Type B pancreatic cell (in vitro differentiated cells): ENCODE measurements around the gene LDHB. TPM values are rescaled to one million over a fixed set of nuclear protein-coding genes. Genes with fewer than 3 reads are reported as not detected.
"Not testable (repeated sequence)": the region's sequence is repeated elsewhere in the genome, so short reads cannot be mapped to it uniquely, and the experiment has no call there.

Experiments used
- DNase-seq: peaks from one replicate; pipeline ENCODE4 v3.0.0; 2021; ENCODE audit warnings: mixed read lengths; ENCODE audit not compliant: unreplicated experiment; ENCODE audit errors: extremely low spot score
- H3K27ac Mint-ChIP-seq: 2 replicates; pipeline ENCODE4 v1.8.0; 2021; ENCODE audit warnings: mild to moderate bottlenecking, mixed read lengths
- H3K27me3 Mint-ChIP-seq: 2 replicates; pipeline ENCODE4 v1.8.0; 2021; ENCODE audit warnings: mixed read lengths
- H3K36me3 Mint-ChIP-seq: 2 replicates; pipeline ENCODE4 v1.8.0; 2021; ENCODE audit warnings: mixed read lengths
- H3K4me1 Mint-ChIP-seq: one replicate; pipeline ENCODE4 v1.8.0; 2021; ENCODE audit warnings: mixed read lengths; ENCODE audit not compliant: unreplicated experiment
- H3K4me3 Mint-ChIP-seq: 2 replicates; pipeline ENCODE4 v1.8.0; 2021; ENCODE audit warnings: mild to moderate bottlenecking, mixed read lengths
- H3K9me3 Mint-ChIP-seq: 2 replicates; pipeline ENCODE4 v1.8.0; 2021; ENCODE audit warnings: mixed read lengths
- CTCF ChIP-seq: fragments of 200-600 bp; sonication (generic); conservative IDR thresholded peaks from 2 replicates; pipeline ENCODE4 v1.5.0; 2021; ENCODE audit warnings: antibody characterized with exemption, mild to moderate bottlenecking
- total RNA-seq: library from RNA; stranded (reverse); gene quantifications from 2 replicates; pipeline ENCODE4 v1.2.1, GENCODE V29; 2021; ENCODE audit warnings: low replicate concordance

LDHB gene
- total RNA-seq, 1 donor from 2014 or later, result 848 TPM

- Mint-ChIP-seq H3K4me3 (no peak overlapping the region), H3K36me3 (peaks cover 82% of the 10 kb centered on the region), H3K4me1 (peaks cover 11% of the 10 kb centered on the region), H3K9me3 (no peaks in the 10 kb centered on the region), H3K27me3 (no peaks in the 10 kb centered on the region), H3K27ac (no peak overlapping the region)
- no peak for TF ChIP-seq CTCF
- DNase-seq, result no peak
Measured at GRCh38 chr12:21647179-21647578, 10.5 kb downstream of the LDHB start.

GRCh38 chr12:21645041-21645500 is 12.6 kb downstream of the LDHB start:
- peaks cover 80% of the 10 kb centered on the region for H3K36me3 Mint-ChIP-seq
- not testable (repeated sequence) for H3K9me3 Mint-ChIP-seq, DNase-seq, H3K27me3 Mint-ChIP-seq, H3K4me1 Mint-ChIP-seq
- peak overlapping the region; percentile 88 for H3K27ac Mint-ChIP-seq
- H3K4me3 Mint-ChIP-seq, result peak overlapping the region; percentile 43

GRCh38 chr12:21644516-21644915 is 13.1 kb downstream of the LDHB start:
- Mint-ChIP-seq H3K4me1 (peaks cover 9% of the 10 kb centered on the region), H3K9me3 (peaks cover 4% of the 10 kb centered on the region), H3K27me3 (no peaks in the 10 kb centered on the region), H3K27ac (no peak overlapping the region), H3K36me3 (peaks cover 79% of the 10 kb centered on the region), H3K4me3 (no peak overlapping the region)
- no peak for DNase-seq
- no peak for TF ChIP-seq CTCF

- peaks cover 9% of the 10 kb centered on the region for H3K4me1 Mint-ChIP-seq
- no peak for DNase-seq
- H3K4me3 Mint-ChIP-seq, result no peak overlapping the region
- TF ChIP-seq CTCF, result no peak
- H3K9me3 Mint-ChIP-seq, result peaks cover 4% of the 10 kb centered on the region
- H3K36me3 Mint-ChIP-seq, result peaks cover 82% of the 10 kb centered on the region
- no peaks in the 10 kb centered on the region for H3K27me3 Mint-ChIP-seq
- H3K27ac Mint-ChIP-seq, result no peak overlapping the region
Measured at GRCh38 chr12:21643758-21644157, 13.9 kb downstream of the LDHB start.

- no peak for TF ChIP-seq CTCF
- H3K9me3 Mint-ChIP-seq, result peaks cover 4% of the 10 kb centered on the region
Measured at GRCh38 chr12:21642707-21643389, 14.8 kb downstream of the LDHB start.

GRCh38 chr12:21638054-21638891 is 19.4 kb downstream of the LDHB start:
- H3K27ac Mint-ChIP-seq, result peak overlapping the region; percentile 70
- no peaks in the 10 kb centered on the region for H3K27me3 Mint-ChIP-seq
- no peak for TF ChIP-seq CTCF
- peaks cover 4% of the 10 kb centered on the region for H3K9me3 Mint-ChIP-seq
- H3K4me3 Mint-ChIP-seq, result peak overlapping the region; percentile 46
- peaks cover 3% of the 10 kb centered on the region for H3K4me1 Mint-ChIP-seq
- peaks cover 75% of the 10 kb centered on the region for H3K36me3 Mint-ChIP-seq
- no peak for DNase-seq

More at GRCh38 chr12:21642707-21643389, 14.8 kb downstream of the LDHB start:
- H3K36me3 Mint-ChIP-seq, result peaks cover 81% of the 10 kb centered on the region
- DNase-seq, result no peak
- no peak overlapping the region for H3K27ac Mint-ChIP-seq
- H3K27me3 Mint-ChIP-seq, result no peaks in the 10 kb centered on the region
- H3K4me3 Mint-ChIP-seq, result no peak overlapping the region
- H3K4me1 Mint-ChIP-seq, result peaks cover 9% of the 10 kb centered on the region
